ENCODE measurements around the gene PDILT. TPM values are rescaled to one million over a fixed set of nuclear protein-coding genes. Genes with fewer than 3 reads are reported as not detected.

Gene PDILT
- total and polyA plus RNA-seq, 4 donors: not detected

DNA sequence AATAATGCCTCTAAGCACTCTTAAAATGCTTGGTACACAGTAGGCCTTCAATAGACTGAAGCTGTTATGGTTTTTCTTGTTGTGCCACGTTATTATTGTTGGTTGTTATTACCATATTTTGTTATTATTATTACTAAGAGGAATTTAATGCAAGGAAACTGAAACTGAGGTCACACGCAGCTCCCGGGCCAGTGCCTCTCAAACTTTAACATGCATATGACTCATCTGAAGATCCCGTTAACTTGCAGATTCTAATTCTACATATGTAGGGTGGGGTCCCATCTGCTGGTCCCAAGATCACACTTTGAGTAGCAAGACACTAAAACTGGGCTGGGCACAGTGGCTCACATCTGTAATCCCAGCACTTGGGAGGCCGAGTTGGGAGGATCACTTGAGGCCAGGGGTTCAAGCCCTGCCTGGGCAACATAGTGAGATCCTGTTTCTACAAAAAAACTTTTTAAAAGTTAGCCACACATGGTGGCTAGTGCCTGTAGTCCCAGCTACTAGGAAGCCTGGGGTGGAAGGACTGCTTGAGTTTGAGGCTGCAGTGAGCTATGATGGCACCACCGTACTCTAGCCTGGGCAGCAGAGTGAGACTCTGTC is 5.7 kb upstream of the PDILT start:
- Histone ChIP-seq H3K9me3 (ENCODE audit: control insufficient read depth, insufficient read depth, low read length) (no peaks in the 10 kb centered on the region), H3K27ac (ENCODE audit: low read depth, low read length) (no peak overlapping the region), H3K4me3 (ENCODE audit: low read depth, low read length) (no peak overlapping the region), H3K27me3 (ENCODE audit: control insufficient read depth, insufficient read depth, low read length) (no peaks in the 10 kb centered on the region), H3K4me1 (ENCODE audit: control insufficient read depth, insufficient read depth, low read length) (no peaks in the 10 kb centered on the region), H3K36me3 (ENCODE audit: control insufficient read depth, insufficient read depth, low read length) (no peaks in the 10 kb centered on the region)
- no peak for DNase-seq (ENCODE audit: low read depth in 4 of 6, low spot score in 6 of 6)
- 100% methylated on average over 1 of the region's 6 CpGs for WGBS (ENCODE audit: insufficient coverage)

DNA sequence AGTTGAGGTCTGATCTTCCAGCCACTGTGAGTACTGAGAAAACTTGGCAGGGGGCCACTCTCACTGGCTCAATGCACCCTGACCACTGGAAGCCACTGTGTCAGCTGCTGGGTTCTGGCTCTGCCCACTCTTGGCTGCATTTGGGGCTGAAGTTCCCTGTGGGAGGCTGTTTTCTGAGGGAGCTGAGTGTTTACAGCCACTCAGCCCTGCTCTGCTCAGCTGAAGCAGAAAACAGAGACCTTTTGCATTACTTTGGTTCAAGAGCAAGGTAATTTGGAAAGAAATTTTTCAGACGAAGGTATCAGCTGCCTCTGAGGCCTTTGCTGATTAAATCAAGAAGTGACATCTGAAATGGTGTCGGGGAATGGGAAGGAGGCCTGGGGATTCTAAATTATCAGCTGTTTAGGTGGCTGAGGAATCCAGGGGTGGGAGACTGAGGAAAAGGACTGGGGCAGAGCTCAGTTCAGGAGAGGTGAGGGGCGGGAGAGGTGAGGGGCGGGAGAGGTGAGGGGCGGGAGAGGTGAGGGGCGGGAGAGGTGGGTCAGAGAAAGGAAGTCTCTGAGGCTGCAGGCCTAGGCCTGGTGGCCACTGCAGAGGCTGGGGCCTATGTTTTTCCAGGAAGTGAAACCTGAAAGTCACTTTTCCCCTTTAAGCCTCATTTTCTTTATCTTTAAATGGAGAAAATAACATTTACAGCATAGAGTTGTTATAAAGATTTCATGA is 5.0 kb upstream of the PDILT start, which contains the start of gene ACSM5:
Gene ACSM5 (plus strand): TSS at position 137 of the 723 bp plus-strand sequence. CDS start 1,951 bp downstream, outside the sequence.
- DNase-seq (ENCODE audit: low read depth in 4 of 6, low spot score in 6 of 6): peak in 2 of 6 donors; percentile 42 to 51
- 70% methylated on average over 5 of the region's 6 CpGs for WGBS (ENCODE audit: insufficient coverage)
- Histone ChIP-seq H3K27me3 (ENCODE audit: control insufficient read depth, insufficient read depth, low read length) (no peaks in the 10 kb centered on the region), H3K4me3 (ENCODE audit: low read depth, low read length) (no peak within 1 kb of the TSS), H3K9me3 (ENCODE audit: control insufficient read depth, insufficient read depth, low read length) (no peaks in the 10 kb centered on the region), H3K27ac (ENCODE audit: low read depth, low read length) (no peak within 1 kb of the TSS), H3K4me1 (ENCODE audit: control insufficient read depth, insufficient read depth, low read length) (no peaks in the 10 kb centered on the region), H3K36me3 (ENCODE audit: control insufficient read depth, insufficient read depth, low read length) (no peaks in the 10 kb centered on the region)

DNA sequence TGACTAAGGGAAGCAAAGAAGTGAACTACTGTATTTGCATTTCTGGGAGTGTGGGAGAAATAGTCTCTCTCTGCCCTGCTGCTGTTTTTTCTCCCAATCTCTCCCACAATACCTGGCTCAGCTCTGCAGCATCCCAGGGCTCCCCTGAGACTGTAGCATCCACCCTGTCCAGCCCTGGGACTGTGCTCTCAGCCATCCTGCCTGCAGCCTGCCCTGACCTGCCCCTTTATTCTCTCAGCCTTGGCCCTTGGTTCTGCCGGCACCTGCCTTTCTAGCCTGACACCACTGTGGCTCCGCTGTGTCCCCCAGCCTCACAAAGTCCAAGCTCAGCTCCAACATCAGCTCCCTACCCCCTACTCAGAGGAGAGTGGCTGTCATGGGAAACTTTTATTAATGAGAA is 1.9 kb downstream of the PDILT start:
- Histone ChIP-seq H3K36me3 (ENCODE audit: control insufficient read depth, insufficient read depth, low read length) (no peaks in the 10 kb centered on the region), H3K9me3 (ENCODE audit: control insufficient read depth, insufficient read depth, low read length) (no peaks in the 10 kb centered on the region), H3K27ac (ENCODE audit: low read depth, low read length) (no peak overlapping the region), H3K4me3 (ENCODE audit: low read depth, low read length) (no peak overlapping the region), H3K27me3 (ENCODE audit: control insufficient read depth, insufficient read depth, low read length) (no peaks in the 10 kb centered on the region), H3K4me1 (ENCODE audit: control insufficient read depth, insufficient read depth, low read length) (no peaks in the 10 kb centered on the region)
- no peak for DNase-seq (ENCODE audit: low read depth in 4 of 6, low spot score in 6 of 6)
- WGBS (ENCODE audit: insufficient coverage): 80% methylated on average over 1 of the region's 2 CpGs

DNA sequence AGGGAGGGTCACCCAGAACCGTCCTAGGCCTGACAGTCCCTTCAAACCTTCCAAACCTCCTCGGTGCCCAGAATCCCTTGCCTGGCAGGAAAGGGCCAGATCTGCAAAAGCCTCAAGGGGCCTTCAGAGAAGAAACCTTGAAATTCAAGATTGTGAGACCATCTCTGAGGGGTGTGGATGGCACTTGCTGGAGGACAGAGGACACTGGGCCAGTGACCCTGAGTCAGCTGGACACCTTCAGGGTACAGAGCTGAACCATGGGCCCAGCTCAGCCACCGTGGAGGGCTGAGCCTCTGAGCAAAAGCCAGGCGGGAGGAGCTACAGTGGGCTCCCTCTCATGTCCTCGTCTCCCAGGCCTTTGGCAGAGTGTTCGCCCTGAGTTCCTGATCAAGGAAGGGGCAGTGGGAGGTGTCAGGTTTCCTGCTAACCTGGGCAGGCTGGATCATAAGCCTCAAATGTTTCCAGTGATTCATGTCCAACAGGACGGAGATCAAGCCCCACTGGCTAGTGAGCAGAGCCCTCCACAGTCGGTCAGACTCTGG is 3.0 kb downstream of the PDILT start:
- Histone ChIP-seq H3K9me3 (ENCODE audit: control insufficient read depth, insufficient read depth, low read length) (no peaks in the 10 kb centered on the region), H3K4me3 (ENCODE audit: low read depth, low read length) (no peak overlapping the region), H3K4me1 (ENCODE audit: control insufficient read depth, insufficient read depth, low read length) (no peaks in the 10 kb centered on the region), H3K36me3 (ENCODE audit: control insufficient read depth, insufficient read depth, low read length) (no peaks in the 10 kb centered on the region), H3K27me3 (ENCODE audit: control insufficient read depth, insufficient read depth, low read length) (no peaks in the 10 kb centered on the region), H3K27ac (ENCODE audit: low read depth, low read length) (no peak overlapping the region)
- DNase-seq (ENCODE audit: low read depth in 4 of 6, low spot score in 6 of 6): no peak
- WGBS (ENCODE audit: insufficient coverage): 76% methylated on average over 8 of the region's 8 CpGs

DNA sequence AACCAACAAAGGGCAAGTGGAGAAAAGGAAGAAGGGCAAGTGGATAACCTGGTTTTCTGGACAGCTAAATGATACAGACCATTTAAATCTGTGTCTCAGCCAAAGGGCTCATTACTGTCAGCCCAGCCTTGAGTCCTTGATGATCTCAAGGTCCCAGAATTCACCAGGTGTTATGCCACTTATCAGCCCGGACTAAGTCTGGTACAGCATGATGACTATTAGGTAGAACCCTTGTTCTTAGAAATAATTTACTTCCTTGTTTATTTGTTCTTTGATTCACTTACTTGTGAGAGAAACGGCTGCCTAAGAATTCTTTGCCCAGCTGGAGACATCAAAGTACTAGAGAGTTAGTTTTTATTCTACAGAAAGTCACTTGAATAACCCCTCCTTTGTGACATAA is 3.5 kb downstream of the PDILT start:
- H3K36me3 ChIP-seq (ENCODE audit: control insufficient read depth, insufficient read depth, low read length): no peaks in the 10 kb centered on the region
- H3K9me3 ChIP-seq (ENCODE audit: control insufficient read depth, insufficient read depth, low read length): no peaks in the 10 kb centered on the region
- no peak overlapping the region for H3K27ac ChIP-seq (ENCODE audit: low read depth, low read length)
- H3K4me1 ChIP-seq (ENCODE audit: control insufficient read depth, insufficient read depth, low read length): no peaks in the 10 kb centered on the region
- H3K4me3 ChIP-seq (ENCODE audit: low read depth, low read length): no peak overlapping the region
- no peaks in the 10 kb centered on the region for H3K27me3 ChIP-seq (ENCODE audit: control insufficient read depth, insufficient read depth, low read length)
- no peak for DNase-seq (ENCODE audit: low read depth in 4 of 6, low spot score in 6 of 6)
- no CpG with 5 or more reads among the region's 2 CpGs for WGBS (ENCODE audit: insufficient coverage)

DNA sequence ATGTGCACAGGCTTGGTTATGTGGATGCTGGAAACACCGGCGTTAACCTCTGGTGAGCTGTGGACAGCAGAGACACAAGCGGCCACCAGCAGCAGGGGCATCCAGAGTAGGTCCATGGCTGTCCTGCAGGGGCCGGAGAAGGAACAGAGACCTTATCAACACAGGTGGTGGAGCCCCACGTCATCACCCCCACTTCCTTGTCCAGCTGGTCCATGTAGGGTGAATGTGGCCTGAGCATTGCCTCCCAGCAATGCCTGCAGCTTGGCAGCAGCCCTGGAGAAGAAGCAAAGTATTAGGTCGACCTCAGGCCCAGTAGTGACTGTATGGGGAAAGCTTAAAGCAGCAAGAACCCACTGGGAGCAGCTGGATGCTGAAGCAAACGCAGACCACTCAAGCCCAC is 5.4 kb downstream of the PDILT start:
- 81% methylated on average over 7 of the region's 7 CpGs for WGBS (ENCODE audit: insufficient coverage)
- no peaks in the 10 kb centered on the region for H3K9me3 ChIP-seq (ENCODE audit: control insufficient read depth, insufficient read depth, low read length)
- no peaks in the 10 kb centered on the region for H3K36me3 ChIP-seq (ENCODE audit: control insufficient read depth, insufficient read depth, low read length)
- no peak for DNase-seq (ENCODE audit: low read depth in 4 of 6, low spot score in 6 of 6)
- no peak overlapping the region for H3K4me3 ChIP-seq (ENCODE audit: low read depth, low read length)
- H3K27ac ChIP-seq (ENCODE audit: low read depth, low read length): no peak overlapping the region
- no peaks in the 10 kb centered on the region for H3K27me3 ChIP-seq (ENCODE audit: control insufficient read depth, insufficient read depth, low read length)
- H3K4me1 ChIP-seq (ENCODE audit: control insufficient read depth, insufficient read depth, low read length): peaks cover under 1% of the 10 kb centered on the region

DNA sequence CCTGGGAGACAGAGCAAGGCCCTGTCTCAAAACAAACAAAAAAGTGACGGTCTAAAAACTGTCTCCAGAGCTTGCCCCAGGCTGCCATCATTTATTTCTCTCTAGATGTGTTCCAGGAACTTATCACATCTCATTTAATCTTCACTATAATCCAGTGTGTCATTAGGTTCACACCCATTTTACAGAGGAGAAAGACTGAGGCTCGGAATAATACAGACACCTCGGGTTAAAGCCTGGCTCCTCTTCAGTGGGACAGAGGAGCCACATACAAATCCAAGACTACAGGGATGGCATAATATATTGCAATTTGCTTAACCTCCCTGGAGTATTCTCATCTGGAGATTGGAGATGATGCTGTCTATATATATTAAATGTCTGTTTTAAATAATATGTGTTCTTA is 5.9 kb downstream of the PDILT start:
- WGBS (ENCODE audit: insufficient coverage): 67% methylated on average over 1 of the region's 3 CpGs
- Histone ChIP-seq H3K27ac (ENCODE audit: low read depth, low read length) (no peak overlapping the region), H3K4me1 (ENCODE audit: control insufficient read depth, insufficient read depth, low read length) (peaks cover 2% of the 10 kb centered on the region), H3K36me3 (ENCODE audit: control insufficient read depth, insufficient read depth, low read length) (no peaks in the 10 kb centered on the region), H3K9me3 (ENCODE audit: control insufficient read depth, insufficient read depth, low read length) (no peaks in the 10 kb centered on the region), H3K27me3 (ENCODE audit: control insufficient read depth, insufficient read depth, low read length) (no peaks in the 10 kb centered on the region), H3K4me3 (ENCODE audit: low read depth, low read length) (no peak overlapping the region)
- DNase-seq (ENCODE audit: low read depth in 4 of 6, low spot score in 6 of 6): no peak

DNA sequence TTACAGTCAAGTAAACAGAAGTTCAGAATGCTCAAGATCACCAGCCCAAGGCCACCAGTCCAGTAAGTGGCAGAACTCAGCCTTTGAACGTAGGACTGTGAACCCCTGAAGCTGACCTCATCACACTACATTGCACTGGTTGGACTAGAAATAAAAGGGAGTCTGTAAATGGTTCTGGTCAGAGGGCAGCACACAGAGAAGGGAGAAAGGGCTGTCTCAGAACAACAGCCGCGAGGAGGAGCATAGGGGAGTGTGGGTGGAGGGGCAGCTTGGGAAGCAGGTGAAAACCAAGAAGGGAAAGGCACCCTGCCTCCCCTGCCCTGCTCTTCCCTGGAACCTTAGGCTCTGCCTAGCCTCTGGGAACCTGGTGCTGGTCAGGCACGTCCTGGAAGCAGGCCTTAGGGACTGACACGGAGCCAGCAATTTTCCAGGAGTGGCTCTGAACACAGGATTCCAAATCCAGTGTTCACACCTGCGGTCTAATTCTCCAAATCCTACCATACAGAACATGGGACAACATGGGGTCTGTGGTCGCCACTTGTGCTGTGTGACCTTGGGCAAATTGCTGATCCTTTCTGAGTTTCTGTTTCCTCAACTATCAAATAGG is 7.0 kb downstream of the PDILT start:
- DNase-seq (ENCODE audit: low read depth in 4 of 6, low spot score in 6 of 6): no peak
- Histone ChIP-seq H3K27ac (ENCODE audit: low read depth, low read length) (no peak overlapping the region), H3K36me3 (ENCODE audit: control insufficient read depth, insufficient read depth, low read length) (no peaks in the 10 kb centered on the region), H3K4me3 (ENCODE audit: low read depth, low read length) (no peak overlapping the region), H3K4me1 (ENCODE audit: control insufficient read depth, insufficient read depth, low read length) (peaks cover 2% of the 10 kb centered on the region), H3K27me3 (ENCODE audit: control insufficient read depth, insufficient read depth, low read length) (no peaks in the 10 kb centered on the region), H3K9me3 (ENCODE audit: control insufficient read depth, insufficient read depth, low read length) (no peaks in the 10 kb centered on the region)
- 74% methylated on average over 6 of the region's 7 CpGs for WGBS (ENCODE audit: insufficient coverage)

DNA sequence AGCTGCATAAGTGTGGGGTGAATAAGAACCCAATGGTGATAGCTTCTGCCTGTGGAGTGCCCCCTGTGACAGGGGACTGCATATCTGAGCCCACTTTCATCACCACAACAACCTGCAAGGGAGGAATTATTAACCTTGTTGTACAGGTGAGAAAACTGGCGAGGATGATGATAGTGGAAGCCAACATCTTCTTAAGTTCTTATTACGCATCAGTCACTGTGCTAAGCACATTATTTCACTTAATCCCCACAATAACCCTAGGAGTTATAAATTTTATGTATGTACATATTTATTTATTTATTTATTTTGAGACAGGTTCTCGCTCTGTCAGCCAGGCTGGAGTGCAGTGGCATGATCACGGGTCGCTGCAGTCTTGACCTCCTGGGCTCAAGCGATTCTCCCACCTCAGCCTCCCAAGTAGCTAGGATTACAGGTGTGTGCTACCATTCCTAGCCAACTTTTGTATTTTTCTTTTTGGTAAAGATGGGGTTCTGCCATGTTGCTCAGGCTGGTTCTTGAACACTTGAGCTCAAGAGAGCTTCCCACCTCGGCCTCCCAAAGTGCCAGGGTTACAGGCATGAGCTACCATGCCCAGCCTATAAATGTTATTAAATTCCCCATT is 7.6 kb downstream of the PDILT start:
- no peaks in the 10 kb centered on the region for H3K36me3 ChIP-seq (ENCODE audit: control insufficient read depth, insufficient read depth, low read length)
- no peak overlapping the region for H3K4me3 ChIP-seq (ENCODE audit: low read depth, low read length)
- H3K27ac ChIP-seq (ENCODE audit: low read depth, low read length): no peak overlapping the region
- no peaks in the 10 kb centered on the region for H3K9me3 ChIP-seq (ENCODE audit: control insufficient read depth, insufficient read depth, low read length)
- DNase-seq (ENCODE audit: low read depth in 4 of 6, low spot score in 6 of 6): no peak
- 100% methylated on average over 4 of the region's 7 CpGs for WGBS (ENCODE audit: insufficient coverage)
- peaks cover 2% of the 10 kb centered on the region for H3K4me1 ChIP-seq (ENCODE audit: control insufficient read depth, insufficient read depth, low read length)
- no peaks in the 10 kb centered on the region for H3K27me3 ChIP-seq (ENCODE audit: control insufficient read depth, insufficient read depth, low read length)
